Endothelial cell of umbilical vein (primary cell): ENCODE results near the gene FRY. TPM values are rescaled to one million over a fixed set of nuclear protein-coding genes. Genes with fewer than 3 reads are reported as not detected.

ENCODE experiments used
- BruUV-seq: library from RNA; stranded (reverse); fragments of 400-500 nt; replicated peaks from 2 replicates; lab custom pipeline; 2021; lab: Mats Ljungman, UMichigan
- CTCF ChIA-PET: fragments of 300-600, 350-600 bp; sonication (Branson Sonifier 250); formaldehyde crosslinking; loops from one replicate; lab custom pipeline; 2021; ENCODE audit warnings: antibody characterized with exemption, inconsistent platforms; lab: Charles Lee
- POLR2A ChIA-PET: fragments of 300-600, 350-600 bp; sonication (Branson Sonifier 250); formaldehyde crosslinking; loops from one replicate; lab custom pipeline; 2021; ENCODE audit warnings: antibody characterized with exemption, inconsistent platforms; lab: Charles Lee
- DNase-seq: peaks from one replicate; pipeline ENCODE4 v3.0.0-alpha.2; 2011; ENCODE audit warnings: low read depth, low spot score
- FAIRE-seq: peaks from 2 replicates; lab custom pipeline; 2011; peaks lifted over from hg19 to GRCh38; lab: Jason Lieb, UNC
- H2AFZ ChIP-seq: 2 replicates; pipeline ENCODE4 v1.6.0; 2012; ENCODE audit warnings: low read depth, low read length, control low read depth, inconsistent platforms
- H3K27ac ChIP-seq: 2 replicates; pipeline ENCODE4 v1.5.1; 2011; ENCODE audit warnings: low read depth, mild to moderate bottlenecking, control low read depth, low read length, moderate library complexity; ENCODE audit not compliant: insufficient read depth
- H3K27me3 ChIP-seq, 2 experiments: 2 replicates each; pipeline versions ENCODE4 v1.6.0 to v1.6.1; 2011; ENCODE audit warnings: low read length in 2 of 2, mixed read lengths in 1 of 2; ENCODE audit not compliant: control insufficient read depth in 2 of 2, insufficient read depth in 2 of 2
- H3K36me3 ChIP-seq, 2 experiments: 2 replicates in 1 of 2; 3 replicates in 1 of 2; pipeline ENCODE4 v1.5.1; 2011; ENCODE audit warnings: low read length in 2 of 2, mild to moderate bottlenecking in 1 of 2, moderate library complexity in 1 of 2; ENCODE audit not compliant: control insufficient read depth in 2 of 2, insufficient read depth in 2 of 2; ENCODE audit errors: extremely low read depth in 1 of 2
- H3K4me1 ChIP-seq: 3 replicates; pipeline ENCODE4 v1.5.1; 2011; ENCODE audit warnings: mild to moderate bottlenecking, low read length; ENCODE audit not compliant: control insufficient read depth, insufficient read depth; ENCODE audit errors: extremely low read depth
- H3K4me2 ChIP-seq: 2 replicates; pipeline ENCODE4 v1.6.1; 2011; ENCODE audit warnings: low read length, control low read depth, mixed read lengths; ENCODE audit not compliant: insufficient read depth
- H3K4me3 ChIP-seq, 3 experiments: fragments of 200-600 bp in 1 of 3; sonication (generic), shearing (Covaris generic) in 1 of 3; replicated peaks in 1 of 3; 2 replicates each; pipeline ENCODE4 v1.5.1; 2011 to 2016; ENCODE audit warnings: control low read depth in 3 of 3, low read length in 3 of 3, mild to moderate bottlenecking in 2 of 3, inconsistent platforms in 1 of 3, low read depth in 1 of 3, moderate library complexity in 1 of 3; ENCODE audit not compliant: insufficient read depth in 1 of 3
- H3K79me2 ChIP-seq: 2 replicates; pipeline ENCODE4 v1.6.0; 2012; ENCODE audit warnings: low read length, inconsistent platforms; ENCODE audit not compliant: control insufficient read depth, insufficient read depth
- H3K9ac ChIP-seq: replicated peaks from 2 replicates; pipeline ENCODE3; 2011; ENCODE audit warnings: low read length, control low read depth; ENCODE audit not compliant: insufficient read depth; ENCODE audit errors: extremely low read depth
- H3K9me1 ChIP-seq: replicated peaks from 3 replicates; pipeline ENCODE4 v1.6.0; 2011; ENCODE audit warnings: mild to moderate bottlenecking, low read length; ENCODE audit not compliant: control insufficient read depth, insufficient read depth; ENCODE audit errors: extremely low read depth
- H3K9me3 ChIP-seq: replicated peaks from 2 replicates; pipeline ENCODE4 v1.5.1; 2012; ENCODE audit warnings: low read length, inconsistent platforms; ENCODE audit not compliant: control insufficient read depth, insufficient read depth
- H4K20me1 ChIP-seq: replicated peaks from 2 replicates; pipeline ENCODE3; 2011; ENCODE audit warnings: mild to moderate bottlenecking, low read length; ENCODE audit not compliant: control insufficient read depth, insufficient read depth; ENCODE audit errors: extremely low read depth
- EZH2 ChIP-seq: IDR thresholded peaks from 2 replicates; pipeline ENCODE4 v1.6.1; 2012; ENCODE audit warnings: borderline replicate concordance, low read depth, mild to moderate bottlenecking, moderate library complexity, low read length, inconsistent platforms; ENCODE audit not compliant: severe bottlenecking
- FOS ChIP-seq: IDR thresholded peaks from 2 replicates; pipeline ENCODE4 v1.6.1; 2011; ENCODE audit warnings: mild to moderate bottlenecking, low read length, moderate library complexity, borderline replicate concordance; ENCODE audit not compliant: insufficient read depth
- GATA2 ChIP-seq: IDR thresholded peaks from 2 replicates; pipeline ENCODE4 v1.7.0; 2011; ENCODE audit warnings: low read depth, mild to moderate bottlenecking, moderate library complexity, mixed read lengths, low read length; ENCODE audit not compliant: insufficient read length, insufficient read depth
- JUN ChIP-seq: IDR thresholded peaks from 2 replicates; pipeline ENCODE4 v1.6.1; 2011; ENCODE audit warnings: borderline replicate concordance, low read depth; ENCODE audit not compliant: insufficient read length, insufficient read depth
- MYC ChIP-seq: IDR thresholded peaks from one replicate; pipeline ENCODE4 v1.6.1; 2011; ENCODE audit warnings: mild to moderate bottlenecking, low read depth, low read length
- POLR2A ChIP-seq: IDR thresholded peaks from 2 replicates; pipeline ENCODE4 v1.6.1; 2012; ENCODE audit warnings: low read depth, mild to moderate bottlenecking, control low read depth, low read length
- POLR2AphosphoS5 ChIP-seq: IDR thresholded peaks from 2 replicates; pipeline ENCODE4 v1.6.1; 2012; ENCODE audit warnings: low read depth, mild to moderate bottlenecking, control low read depth, low read length, moderate library complexity; ENCODE audit not compliant: insufficient read depth
- dilution Hi-C: fragments of 300-500 bp; cut with MboI; formaldehyde crosslinking; loops from one replicate; pipeline ENCODE4 v1.15.0; 2019; ENCODE audit warnings: low sequenced_read_pairs; ENCODE audit not compliant: extremely low pct_ligation_motif_present
- intact Hi-C: fragments of 100-400 bp; cut with micrococcal nuclease; formaldehyde crosslinking; loops from one replicate; pipeline ENCODE4 v1.10.0; 2022
- polyA plus RNA-seq, 4 experiments: library from polyadenylated mRNA; depleted of rRNA in 3 of 4; stranded (reverse) in 3 of 4; unstranded in 1 of 4; fragments of >200 nt; gene quantifications; 2 replicates each; pipeline versions ENCODE4 v1.2.1 to v1.2.3, GENCODE V29; 2011 to 2012; ENCODE audit warnings: missing spikeins in 1 of 4
- total RNA-seq: library from RNA; stranded (reverse); gene quantifications from 2 replicates; pipeline ENCODE4 v1.2.3, GENCODE V29; 2021
- TF ChIP-seq, protein P1 (sequence below), 2 donors: IDR thresholded peaks; 1 replicate in 1 of 2; 2 replicates in 1 of 2; pipeline ENCODE4 v1.5.1; 2011; ENCODE audit warnings: low read length in 2 of 2, mild to moderate bottlenecking in 2 of 2, moderate library complexity in 2 of 2, control low read depth in 1 of 2, inconsistent platforms in 1 of 2, low read depth in 1 of 2; ENCODE audit not compliant: insufficient read depth in 1 of 2; ENCODE audit errors: extremely low read depth in 1 of 2
- TF ChIP-seq, protein P2 (sequence below): IDR thresholded peaks from 2 replicates; pipeline ENCODE4 v1.6.1; 2011; ENCODE audit not compliant: insufficient read depth, insufficient read length

Gene FRY
- total and polyA plus RNA-seq, 2 donors (not counting 3 experiments of a cell fraction or from before 2014, with no cell fraction given): 57.3 to 75.8 TPM

DNA sequence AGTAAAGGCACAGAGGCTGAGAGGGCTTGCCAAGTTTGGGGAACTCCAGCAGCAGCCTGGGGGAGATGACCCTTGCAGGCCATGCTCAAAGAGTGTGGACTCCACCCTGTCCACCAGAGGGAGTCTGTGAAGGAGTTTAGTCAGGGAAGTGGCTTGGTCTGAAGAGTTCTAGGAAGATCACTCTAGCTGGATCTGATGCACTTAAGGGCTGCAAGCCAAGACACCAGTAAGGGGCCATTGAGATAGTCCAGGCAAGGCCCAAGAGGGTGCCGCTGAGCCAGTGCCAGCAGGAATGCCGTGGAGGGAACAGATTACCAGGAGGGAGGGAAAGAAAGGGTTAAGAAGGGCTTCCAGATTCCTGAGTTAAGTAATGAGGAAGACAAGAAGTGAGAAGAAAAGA is 214.9 kb downstream of the FRY start:
- no peaks in the 10 kb centered on the region for H3K79me2 ChIP-seq
- DNase-seq (peak; percentile 82), FAIRE-seq (peak; percentile 86)
- CTCF ChIA-PET: interaction anchor here (0.5 to 3.3 kb wide), 38 partner anchors 9 to 337 kb away, joined by 3 to 47 read pairs (median 5); partner anchors contain the start of genes BRCA2, FRY and ZAR1L
- BruUV-seq: no TSS peak
- dilution Hi-C loops: no loop called here
- H3K4me2 ChIP-seq: no peak overlapping the region
- H3K27ac ChIP-seq: no peak overlapping the region
- TF ChIP-seq JUN (no peak), POLR2A (no peak), FOS (no peak)
- TF ChIP-seq, protein P1, sequence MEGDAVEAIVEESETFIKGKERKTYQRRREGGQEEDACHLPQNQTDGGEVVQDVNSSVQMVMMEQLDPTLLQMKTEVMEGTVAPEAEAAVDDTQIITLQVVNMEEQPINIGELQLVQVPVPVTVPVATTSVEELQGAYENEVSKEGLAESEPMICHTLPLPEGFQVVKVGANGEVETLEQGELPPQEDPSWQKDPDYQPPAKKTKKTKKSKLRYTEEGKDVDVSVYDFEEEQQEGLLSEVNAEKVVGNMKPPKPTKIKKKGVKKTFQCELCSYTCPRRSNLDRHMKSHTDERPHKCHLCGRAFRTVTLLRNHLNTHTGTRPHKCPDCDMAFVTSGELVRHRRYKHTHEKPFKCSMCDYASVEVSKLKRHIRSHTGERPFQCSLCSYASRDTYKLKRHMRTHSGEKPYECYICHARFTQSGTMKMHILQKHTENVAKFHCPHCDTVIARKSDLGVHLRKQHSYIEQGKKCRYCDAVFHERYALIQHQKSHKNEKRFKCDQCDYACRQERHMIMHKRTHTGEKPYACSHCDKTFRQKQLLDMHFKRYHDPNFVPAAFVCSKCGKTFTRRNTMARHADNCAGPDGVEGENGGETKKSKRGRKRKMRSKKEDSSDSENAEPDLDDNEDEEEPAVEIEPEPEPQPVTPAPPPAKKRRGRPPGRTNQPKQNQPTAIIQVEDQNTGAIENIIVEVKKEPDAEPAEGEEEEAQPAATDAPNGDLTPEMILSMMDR (IDR thresholded peaks at IDR 0.05; ENCODE audit: extremely low read depth in 1 of 2, insufficient read depth in 1 of 2, low read depth in 1 of 2, low read length in 2 of 2): peak; percentile 81 to 83
- H3K4me1 ChIP-seq: peaks cover 3% of the 10 kb centered on the region
- H2AFZ ChIP-seq: peak overlapping the region; percentile 16
- no peaks in the 10 kb centered on the region for H3K36me3 ChIP-seq
- H3K27me3 ChIP-seq: no peaks in the 10 kb centered on the region
- no peak overlapping the region for H3K4me3 ChIP-seq
- intact Hi-C loops: loop anchor here (1.0 to 10.0 kb wide), 4 partner anchors 38 to 226 kb away; partner anchors contain the start of gene N4BP2L1
- POLR2A ChIA-PET: interaction anchor here (0.8 kb wide), 1 partner anchor 62 kb away, joined by 3 read pairs; no protein-coding TSS in a partner anchor
- H3K9me3 ChIP-seq: no peaks in the 10 kb centered on the region
- no peaks in the 10 kb centered on the region for H4K20me1 ChIP-seq
- no peak overlapping the region for H3K9ac ChIP-seq
- H3K9me1 ChIP-seq: no peaks in the 10 kb centered on the region

- ChIA-PET POLR2A (no interaction called here), CTCF (interaction anchor here (1.5 to 3.3 kb wide), 7 partner anchors 7 to 83 kb away, joined by 4 to 41 read pairs (median 18); no protein-coding TSS in a partner anchor)
- Histone ChIP-seq H3K36me3 (no peaks in the 10 kb centered on the region), H3K79me2 (no peaks in the 10 kb centered on the region), H3K9ac (no peak overlapping the region), H3K9me1 (no peaks in the 10 kb centered on the region), H3K27ac (no peak overlapping the region), H4K20me1 (no peaks in the 10 kb centered on the region), H3K4me1 (peaks cover 3% of the 10 kb centered on the region), H3K9me3 (no peaks in the 10 kb centered on the region), H3K4me2 (no peak overlapping the region), H3K27me3 (no peaks in the 10 kb centered on the region), H2AFZ (peak overlapping the region; percentile 54), H3K4me3 (no peak overlapping the region)
- TF ChIP-seq, protein P2, sequence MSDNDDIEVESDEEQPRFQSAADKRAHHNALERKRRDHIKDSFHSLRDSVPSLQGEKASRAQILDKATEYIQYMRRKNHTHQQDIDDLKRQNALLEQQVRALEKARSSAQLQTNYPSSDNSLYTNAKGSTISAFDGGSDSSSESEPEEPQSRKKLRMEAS: no peak
- no peak for TF ChIP-seq FOS
- TF ChIP-seq EZH2: no peak
- no peak for TF ChIP-seq POLR2AphosphoS5
- no peak for TF ChIP-seq JUN
- no peak for TF ChIP-seq POLR2A
- TF ChIP-seq MYC: no peak
- TF ChIP-seq, protein P1 (IDR thresholded peaks at IDR 0.05; ENCODE audit: extremely low read depth in 1 of 2, insufficient read depth in 1 of 2, low read depth in 1 of 2, low read length in 2 of 2): no peak
- TF ChIP-seq GATA2: no peak
- dilution Hi-C loops (no loop called here), intact Hi-C loops (loop anchor here (2.0 to 10.0 kb wide), 3 partner anchors 37 to 227 kb away; partner anchors contain the start of gene N4BP2L1)
- BruUV-seq: no TSS peak
- FAIRE-seq (peak; percentile 33), DNase-seq (no peak)
These were observed 216.3 kb downstream of the FRY start for GRCh38 chr13:32247887-32248286.
